ENCODE results near the gene EDA. TPM values are rescaled to one million over a fixed set of nuclear protein-coding genes. Genes with fewer than 3 reads are reported as not detected.

EDA gene
- total and polyA plus RNA-seq, 10 of the 15 experiments (the other 5 are each of a cell fraction or from before 2014, with no cell fraction given): 0.06 TPM; not detected in 9

- TF ChIP-seq NFIC (IDR thresholded peaks at IDR 0.05; ENCODE audit: low read depth, low read length) (no peak), FOXK2 (IDR thresholded peaks at IDR 0.05) (no peak), POLR2A (IDR thresholded peaks at IDR 0.05; ENCODE audit: low read depth, low read length) (no peak), FOXM1 (IDR thresholded peaks at IDR 0.05; ENCODE audit: low read depth, low read length) (no peak)
Measured at GRCh38 chrX:69740317-69740716, 124.4 kb downstream of the EDA start (continued).

- Histone ChIP-seq H3K36me3 (ENCODE audit: control insufficient read depth in 2 of 2, insufficient read depth in 2 of 2, low read length in 1 of 2) (no peaks in the 10 kb centered on the region), H3K79me2 (ENCODE audit: control insufficient read depth, insufficient read depth, low read length) (no peaks in the 10 kb centered on the region), H3K9me3 (replicated peaks; ENCODE audit: control insufficient read depth, insufficient read depth, low read length) (no peaks in the 10 kb centered on the region), H3K4me3 (no peak overlapping the region), H4K20me1 (ENCODE audit: control insufficient read depth, insufficient read depth) (no peaks in the 10 kb centered on the region), H3K9ac (ENCODE audit: control insufficient read depth, insufficient read depth, low read length) (no peak overlapping the region), H3K4me1 (ENCODE audit: control insufficient read depth, insufficient read depth, low read length) (no peaks in the 10 kb centered on the region), H3K27ac (ENCODE audit: control insufficient read depth, insufficient read depth) (no peak overlapping the region), H3K27me3 (replicated peaks in 1 of 2; ENCODE audit: control insufficient read depth in 2 of 2, insufficient read depth in 2 of 2, low read length in 1 of 2) (no peaks in the 10 kb centered on the region), H3K4me2 (ENCODE audit: control insufficient read depth, insufficient read depth) (no peak overlapping the region), H2AFZ (ENCODE audit: control insufficient read depth, low read depth, low read length) (no peak overlapping the region)
- ChIA-PET POLR2A (no interaction called here), RAD21 (ENCODE audit: unreplicated experiment) (no interaction called here), CTCF (no interaction called here), SMC1A (ENCODE audit: uncharacterized antibody, unreplicated experiment) (no interaction called here)
- intact Hi-C loops (cut with micrococcal nuclease; ENCODE audit: unreplicated experiment) (no loop called here), in situ Hi-C loops (cut with MboI) (no loop called here)
- FAIRE-seq (no peak), ATAC-seq (no peak), DNase-seq (ENCODE audit: low read depth, low spot score) (no peak)
- BruUV-seq (replicated peaks): no TSS peak
- TF ChIP-seq YY1 (IDR thresholded peaks at IDR 0.05; ENCODE audit: low read depth, low read length) (no peak), SKIL (IDR thresholded peaks at IDR 0.05; ENCODE audit: low read depth, poor library complexity, severe bottlenecking) (no peak), SMAD1 (IDR thresholded peaks at IDR 0.05; ENCODE audit: low read depth, partially characterized antibody) (no peak), PAX5 (IDR thresholded peaks at IDR 0.05; ENCODE audit: borderline replicate concordance, low read depth, low read length) (no peak), ATF2 (IDR thresholded peaks at IDR 0.05; ENCODE audit: low read length) (no peak), CUX1 (IDR thresholded peaks at IDR 0.05; ENCODE audit: insufficient replicate concordance, low read depth, low read length) (no peak), EZH2 (IDR thresholded peaks at IDR 0.05; ENCODE audit: borderline replicate concordance, control insufficient read depth, low read depth, low read length) (no peak), REST (IDR thresholded peaks at IDR 0.05; ENCODE audit: low read depth, low read length) (no peak)
Measured at GRCh38 chrX:69741721-69742120, 125.8 kb downstream of the EDA start.
